A549 (cell line): Measurements from ENCODE around the gene DLG2.

Source experiments
- CBX8 ChIP-seq: fragments of 200-600 bp; sonication (generic); IDR thresholded peaks from 2 replicates; pipeline ENCODE4 v1.6.1; 2016
- CEBPB ChIP-seq, 2 experiments: fragments of >200 bp in 1 of 2; sonication (Bioruptor Twin) in 1 of 2; formaldehyde crosslinking in 1 of 2; IDR thresholded peaks; 2 replicates each; pipeline ENCODE4 v1.6.1; 2012 to 2016
- CHD4 ChIP-seq: fragments of 200-600 bp; sonication (generic); IDR thresholded peaks from 2 replicates; pipeline ENCODE4 v1.6.1; 2016; ENCODE audit warnings: antibody characterized with exemption, mild to moderate bottlenecking, borderline replicate concordance
- KDM1A ChIP-seq: fragments of 200-600 bp; sonication (generic); IDR thresholded peaks from 2 replicates; pipeline ENCODE4 v1.6.1; 2016; ENCODE audit warnings: low read depth, mild to moderate bottlenecking
- NFE2L2 ChIP-seq: fragments of 150-350 bp; conservative IDR thresholded peaks from 2 replicates; pipeline ENCODE4 v1.6.1; 2014; ENCODE audit warnings: low read length
- POLR2A ChIP-seq: IDR thresholded peaks from 2 replicates; pipeline ENCODE4 v1.6.1; 2012; ENCODE audit warnings: mild to moderate bottlenecking, low read length
- TF ChIP-seq, protein P1 (sequence below): fragments of >200 bp; sonication (Bioruptor Twin); formaldehyde crosslinking; IDR thresholded peaks from 3 replicates; pipeline ENCODE4 v1.5.1; 2016

DNA sequence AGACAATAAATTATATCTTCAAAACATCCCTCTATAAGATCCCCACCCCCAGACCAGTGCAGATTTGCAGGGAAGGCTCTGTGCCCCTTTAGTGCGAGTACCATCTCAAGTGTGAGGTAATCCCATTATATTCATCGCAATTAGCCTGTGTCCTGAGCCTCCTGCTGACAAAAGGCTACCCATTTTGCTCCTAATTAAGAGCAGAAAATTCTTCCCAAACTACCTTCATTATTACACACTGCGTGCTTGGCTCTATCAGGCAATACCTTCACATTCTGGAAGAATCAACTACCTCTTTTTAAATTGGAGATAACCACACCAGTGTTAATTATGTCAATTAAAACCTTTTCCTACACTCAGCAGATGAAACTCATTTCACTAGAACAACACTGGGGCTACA, 1207.5 kb downstream of the DLG2 start:
- TF ChIP-seq, protein P1, sequence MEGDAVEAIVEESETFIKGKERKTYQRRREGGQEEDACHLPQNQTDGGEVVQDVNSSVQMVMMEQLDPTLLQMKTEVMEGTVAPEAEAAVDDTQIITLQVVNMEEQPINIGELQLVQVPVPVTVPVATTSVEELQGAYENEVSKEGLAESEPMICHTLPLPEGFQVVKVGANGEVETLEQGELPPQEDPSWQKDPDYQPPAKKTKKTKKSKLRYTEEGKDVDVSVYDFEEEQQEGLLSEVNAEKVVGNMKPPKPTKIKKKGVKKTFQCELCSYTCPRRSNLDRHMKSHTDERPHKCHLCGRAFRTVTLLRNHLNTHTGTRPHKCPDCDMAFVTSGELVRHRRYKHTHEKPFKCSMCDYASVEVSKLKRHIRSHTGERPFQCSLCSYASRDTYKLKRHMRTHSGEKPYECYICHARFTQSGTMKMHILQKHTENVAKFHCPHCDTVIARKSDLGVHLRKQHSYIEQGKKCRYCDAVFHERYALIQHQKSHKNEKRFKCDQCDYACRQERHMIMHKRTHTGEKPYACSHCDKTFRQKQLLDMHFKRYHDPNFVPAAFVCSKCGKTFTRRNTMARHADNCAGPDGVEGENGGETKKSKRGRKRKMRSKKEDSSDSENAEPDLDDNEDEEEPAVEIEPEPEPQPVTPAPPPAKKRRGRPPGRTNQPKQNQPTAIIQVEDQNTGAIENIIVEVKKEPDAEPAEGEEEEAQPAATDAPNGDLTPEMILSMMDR, result no peak
- no peak for TF ChIP-seq CEBPB (IDR thresholded peaks at IDR 0.05)
- no peak for TF ChIP-seq POLR2A
- no peak for TF ChIP-seq CHD4
- TF ChIP-seq KDM1A, result no peak
- TF ChIP-seq NFE2L2, result no peak
- TF ChIP-seq CBX8, result no peak
